ENCODE data around the gene UMPS.

The UMPS gene

DNA sequence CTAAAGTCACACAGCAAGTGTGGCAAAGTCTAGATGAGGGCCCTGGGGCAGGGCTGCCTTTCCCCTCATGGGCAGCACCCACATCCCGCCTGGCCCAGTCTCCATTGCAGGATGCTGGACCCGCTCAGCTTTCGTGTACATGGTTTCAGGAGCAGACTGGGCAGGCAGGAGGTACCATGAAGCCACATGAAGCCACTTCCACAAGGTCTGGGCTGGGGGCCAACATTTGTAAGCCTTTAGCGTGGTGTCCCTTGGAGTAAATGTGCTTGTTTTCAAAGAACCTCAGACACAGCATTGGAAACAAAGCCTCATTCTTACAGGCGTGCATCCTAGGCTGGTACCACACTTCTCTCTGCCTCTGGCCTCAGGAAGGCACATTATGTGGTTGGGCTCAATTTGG, 34.5 kb downstream of the UMPS start:
- no peak for DNase-seq

DNA sequence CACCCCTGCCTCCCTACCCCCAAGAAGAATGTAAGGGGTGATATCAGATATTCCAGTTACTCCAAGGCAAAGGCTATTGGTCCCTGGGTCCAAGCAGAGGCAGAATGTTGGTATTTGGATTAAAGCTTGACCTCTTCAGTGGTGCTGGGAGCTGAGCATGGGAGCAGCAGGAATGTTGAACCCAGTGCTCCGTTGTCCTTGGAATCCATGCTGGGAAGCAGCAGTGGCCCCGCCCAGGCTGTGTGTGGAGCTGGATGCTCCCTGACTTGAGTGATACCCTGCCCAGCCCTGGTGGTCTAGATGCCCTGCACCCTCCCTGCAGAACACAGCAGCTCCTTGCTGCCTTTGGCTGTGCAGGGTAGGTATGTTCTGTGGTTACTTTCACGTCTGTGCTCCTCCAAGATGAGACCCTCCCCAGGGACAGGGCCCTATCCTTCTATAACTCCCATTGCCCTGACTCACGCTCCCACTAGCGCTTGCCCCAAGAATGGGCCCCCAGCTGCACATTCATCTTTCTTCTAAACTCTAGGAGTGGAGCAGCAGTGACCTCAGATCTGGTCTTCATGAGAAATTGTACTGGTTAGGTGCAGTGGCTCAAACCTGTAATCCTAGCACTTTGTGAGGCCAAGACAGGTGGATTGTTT, 35.1 kb downstream of the UMPS start:
- DNase-seq = no peak

DNA sequence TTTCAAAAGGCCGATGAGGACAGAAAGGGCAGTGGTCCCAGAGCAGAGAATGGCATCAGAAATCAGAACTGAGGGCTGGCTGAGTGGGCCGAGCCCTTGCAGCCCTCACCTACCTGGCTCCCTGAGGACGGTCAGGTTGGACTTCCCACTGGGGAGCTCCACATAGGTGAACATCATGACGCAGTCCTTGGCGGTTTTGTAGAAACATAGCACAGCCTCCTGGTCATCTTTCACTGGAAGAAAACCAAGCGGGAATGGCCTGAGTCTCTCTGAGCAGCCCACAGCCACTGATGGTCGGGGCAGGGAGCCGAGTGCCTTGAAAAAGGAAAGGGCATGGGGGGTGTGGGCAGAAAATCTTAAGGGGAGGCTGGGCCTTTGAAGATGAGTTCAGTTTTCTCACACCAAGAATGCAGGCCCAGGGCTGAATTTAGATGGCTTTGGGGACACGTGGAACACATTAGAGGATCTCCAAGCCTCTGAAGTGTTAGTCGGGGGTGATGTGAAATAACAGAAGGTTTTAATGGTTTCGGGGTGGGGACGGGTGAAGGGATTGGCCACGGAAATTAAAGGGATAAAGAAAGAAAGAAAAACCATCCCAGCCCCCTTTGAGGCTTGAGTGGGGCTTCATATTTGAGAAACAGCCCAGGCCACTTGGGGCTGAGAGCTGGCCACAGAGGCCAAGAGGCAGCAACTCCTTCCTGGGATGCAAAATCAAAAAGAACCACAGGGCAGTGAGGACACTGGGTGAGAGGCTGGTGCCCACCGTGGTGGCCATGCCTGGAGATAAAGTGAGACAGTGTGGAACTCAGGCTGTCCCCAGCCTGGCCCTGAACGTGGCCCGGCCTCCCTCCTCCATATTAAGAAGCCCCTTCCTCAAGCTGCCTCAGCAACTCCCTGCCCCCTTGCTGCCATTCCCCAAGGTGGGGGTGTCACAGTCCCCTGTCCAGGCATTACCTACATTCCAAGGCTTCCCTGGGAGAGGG, 36.2 kb downstream of the UMPS start:
- DNase-seq = no peak

DNA sequence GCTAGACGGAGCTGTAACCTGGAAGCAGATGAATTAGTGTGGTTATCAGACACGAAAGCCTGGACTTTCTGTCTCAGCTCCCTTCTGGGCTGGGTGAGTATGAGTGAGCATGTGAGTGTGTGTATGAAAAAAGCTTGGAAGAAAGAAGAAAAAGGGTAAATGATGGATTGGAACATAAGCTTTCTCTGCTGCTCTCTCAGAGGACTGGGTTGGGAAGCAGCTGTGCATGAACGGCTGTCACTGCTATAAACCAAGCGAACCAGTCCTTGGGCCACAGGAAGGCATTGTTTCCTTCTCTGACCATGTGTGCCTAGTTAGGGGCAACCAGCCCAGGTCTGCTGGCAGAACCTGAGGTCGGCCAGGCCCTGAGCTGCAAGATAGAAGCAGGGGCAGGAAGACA, 37.0 kb downstream of the UMPS start:
- no peak for DNase-seq

DNA sequence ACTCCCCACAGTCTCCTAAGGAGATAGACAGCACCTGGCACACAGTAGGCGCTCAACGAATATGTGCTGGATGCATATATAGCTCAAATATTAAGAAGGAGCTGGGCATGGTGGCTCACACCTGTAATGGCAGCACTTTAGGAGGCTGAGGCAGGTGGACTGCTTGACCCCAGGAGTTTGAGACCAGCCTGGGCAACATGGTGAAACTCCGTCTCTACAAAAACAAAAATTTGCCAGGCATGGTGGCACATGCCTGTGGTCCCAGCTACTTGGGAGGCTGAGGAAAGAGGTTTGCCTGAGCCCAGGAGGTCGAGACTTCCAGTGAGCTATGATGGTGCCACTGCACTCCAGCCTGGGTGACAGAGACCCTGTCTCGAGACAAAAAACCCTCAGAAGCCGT, 37.4 kb downstream of the UMPS start:
- no peak for DNase-seq

DNA sequence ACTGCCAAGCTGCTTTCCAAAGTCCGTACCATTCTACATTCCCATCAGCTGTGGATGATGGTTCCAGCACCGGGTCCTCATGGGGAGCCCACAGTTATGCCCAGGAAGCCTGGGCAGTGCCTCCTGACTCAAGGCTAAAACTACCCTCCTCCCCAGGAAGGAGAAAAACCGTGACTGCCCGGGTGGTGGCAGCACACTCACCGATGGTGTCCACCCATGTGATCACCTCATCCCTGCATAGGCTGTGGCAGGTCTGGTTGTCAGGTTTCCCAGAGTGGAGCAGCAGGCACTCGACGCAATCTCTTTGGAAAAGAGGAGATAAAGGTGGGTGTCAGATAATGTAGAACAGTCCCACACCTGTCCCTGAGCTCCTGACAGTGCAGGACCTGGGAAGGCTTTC, 38.6 kb downstream of the UMPS start:
- DNase-seq = no peak

DNA sequence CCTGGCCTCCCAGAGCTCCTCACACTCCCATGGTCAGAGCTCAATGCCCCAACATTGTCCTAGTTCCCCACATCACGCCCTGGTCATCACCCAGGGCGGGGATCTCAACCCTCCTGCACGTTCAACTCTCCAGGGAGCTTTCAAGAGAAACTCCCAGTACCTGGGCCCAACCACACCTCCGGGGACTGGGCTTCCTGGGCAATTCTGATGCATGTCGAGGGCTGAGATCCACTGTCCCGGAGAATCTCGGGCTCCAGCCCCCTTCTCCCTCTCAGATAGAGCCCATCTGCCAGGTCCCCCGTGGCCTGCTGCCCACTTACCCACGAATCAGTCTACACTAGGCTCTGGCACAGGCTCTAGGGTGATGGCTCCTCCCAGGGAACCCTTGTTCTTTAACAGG, 39.2 kb downstream of the UMPS start:
- no peak for DNase-seq

DNA sequence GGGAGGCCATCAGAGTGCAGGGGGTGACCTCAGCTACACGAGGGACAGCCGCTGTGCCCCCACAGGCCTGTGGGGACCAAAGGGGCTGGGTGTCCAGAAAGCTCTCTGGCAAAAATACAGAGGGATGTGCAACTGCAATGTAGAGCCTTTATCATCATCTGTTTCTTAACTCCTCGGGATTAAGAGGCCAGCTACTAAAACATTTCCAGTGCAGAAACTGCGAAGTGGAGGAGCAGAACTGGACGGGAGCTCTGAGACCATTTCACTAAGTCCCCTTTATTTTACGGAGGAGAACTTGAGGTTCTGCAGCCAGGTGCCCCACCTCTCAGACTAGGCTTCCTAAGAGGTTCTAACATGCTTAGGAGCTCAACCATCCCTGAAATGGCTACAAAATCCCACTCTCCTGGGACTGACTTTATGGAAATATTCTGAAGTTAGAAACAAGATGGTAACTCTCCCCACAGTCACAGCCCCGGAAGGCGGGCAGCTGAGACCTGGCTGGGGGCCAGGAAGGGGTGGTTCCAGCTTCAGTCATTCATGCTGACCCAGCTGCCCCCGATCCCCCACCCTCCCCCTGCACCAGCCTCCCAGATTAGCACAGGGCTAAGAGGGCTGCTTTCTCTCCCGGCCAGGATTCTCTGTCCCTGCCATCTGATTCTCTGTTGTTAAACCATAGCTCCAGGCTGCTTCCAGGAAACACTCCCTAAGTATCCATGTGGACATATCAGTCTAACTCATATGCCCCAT, 40.3 kb downstream of the UMPS start:
- DNase-seq = no peak

DNA sequence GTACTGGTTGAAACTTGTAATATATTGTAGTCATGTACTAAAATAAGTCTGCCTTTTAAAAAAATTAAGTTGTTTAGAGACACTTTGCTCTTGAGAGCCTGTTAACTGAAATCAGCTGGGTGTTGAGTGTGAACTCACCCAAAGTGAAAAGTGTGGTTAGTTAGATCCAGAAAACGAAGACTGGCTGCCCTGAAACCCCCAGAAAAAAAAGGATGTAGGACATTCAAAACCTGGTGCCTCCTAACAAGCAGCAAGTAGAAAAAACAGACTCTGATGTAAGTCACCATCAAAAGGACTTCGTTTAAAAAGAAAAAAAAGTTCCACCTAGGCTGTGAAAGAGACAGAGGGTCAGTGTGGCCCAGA, 40.8 kb downstream of the UMPS start:
- no peak for DNase-seq

DNA sequence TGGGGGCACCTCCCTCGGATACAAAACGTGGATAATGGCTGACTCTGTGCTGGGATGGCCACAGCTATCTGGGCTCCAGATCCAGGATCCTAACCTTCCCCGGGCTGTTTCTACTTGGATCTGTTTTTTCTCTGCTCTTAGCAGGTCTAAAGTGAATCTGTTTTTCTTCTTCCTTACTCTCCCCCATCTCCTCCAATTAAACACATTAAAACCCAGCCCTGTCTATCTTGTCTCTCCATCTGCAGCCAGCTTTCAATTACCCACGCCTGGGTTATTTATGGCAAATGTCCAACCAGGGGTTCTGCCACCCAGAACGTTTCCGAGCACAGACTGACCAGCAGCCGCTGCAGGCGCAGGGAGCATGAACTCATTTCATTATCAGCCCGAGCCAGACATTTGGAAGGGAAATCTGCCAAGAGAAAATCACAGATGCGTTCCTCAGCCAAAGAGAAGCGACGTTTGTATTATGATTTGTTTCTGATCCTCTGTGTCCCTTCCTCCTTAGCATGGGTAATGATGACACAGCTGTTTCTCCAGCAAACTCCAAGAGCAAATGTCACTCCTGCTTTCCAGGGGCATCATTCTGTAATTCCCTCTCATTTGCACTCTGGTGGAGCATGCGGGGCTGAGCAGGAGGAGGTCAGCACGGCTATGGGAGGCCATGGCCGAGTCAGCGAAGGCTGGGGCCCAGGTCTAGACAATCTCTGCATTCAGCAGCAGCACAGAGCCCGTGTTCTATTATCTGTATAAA, 42.0 kb downstream of the UMPS start:
- DNase-seq = no peak

DNA sequence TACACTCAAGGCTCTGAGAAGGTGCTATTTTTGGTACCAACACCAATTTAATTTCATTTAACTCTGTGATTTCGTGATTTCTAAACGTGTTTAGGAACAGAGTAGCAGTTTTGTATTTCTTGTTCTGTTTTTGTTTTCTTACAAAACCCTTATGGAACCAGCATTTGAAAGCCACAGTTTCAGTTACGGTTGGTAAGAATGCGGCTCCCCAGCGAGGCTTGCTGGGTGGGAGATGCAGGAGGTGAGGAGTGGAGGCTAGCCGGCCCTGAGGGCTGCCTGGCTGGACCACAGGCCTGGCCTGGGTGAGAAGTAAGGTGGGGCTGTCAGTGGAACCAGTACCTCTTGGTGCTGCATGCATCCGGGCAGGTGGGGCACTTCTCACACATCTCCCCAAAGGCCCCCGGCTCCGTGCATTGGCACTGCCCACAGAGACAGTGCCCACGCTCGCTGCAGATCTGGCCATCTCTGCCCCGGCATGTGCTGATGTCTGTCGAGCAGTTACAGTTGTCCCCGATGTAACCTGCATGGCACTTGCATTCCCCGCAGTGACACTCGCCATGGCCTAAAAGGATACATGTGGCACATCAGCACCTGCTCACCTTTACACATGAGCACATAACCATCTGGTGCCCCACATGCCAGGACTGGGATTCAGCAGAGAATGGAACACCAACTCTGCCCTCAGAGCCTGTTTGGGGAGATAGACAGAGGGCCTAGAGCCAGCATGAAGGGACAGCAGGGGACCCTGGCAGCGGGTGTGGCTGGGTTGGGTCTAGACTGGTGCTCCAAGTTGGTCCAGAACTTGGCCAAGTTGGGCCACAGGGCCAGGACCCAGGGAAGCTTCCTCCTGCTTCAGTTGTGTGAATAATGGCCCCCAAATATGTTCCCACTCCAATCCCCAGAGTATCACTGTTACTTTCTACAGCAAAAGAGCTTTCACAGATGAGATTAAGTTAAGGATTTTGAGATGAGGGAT, 43.4 kb downstream of the UMPS start:
- DNase-seq = no peak

DNA sequence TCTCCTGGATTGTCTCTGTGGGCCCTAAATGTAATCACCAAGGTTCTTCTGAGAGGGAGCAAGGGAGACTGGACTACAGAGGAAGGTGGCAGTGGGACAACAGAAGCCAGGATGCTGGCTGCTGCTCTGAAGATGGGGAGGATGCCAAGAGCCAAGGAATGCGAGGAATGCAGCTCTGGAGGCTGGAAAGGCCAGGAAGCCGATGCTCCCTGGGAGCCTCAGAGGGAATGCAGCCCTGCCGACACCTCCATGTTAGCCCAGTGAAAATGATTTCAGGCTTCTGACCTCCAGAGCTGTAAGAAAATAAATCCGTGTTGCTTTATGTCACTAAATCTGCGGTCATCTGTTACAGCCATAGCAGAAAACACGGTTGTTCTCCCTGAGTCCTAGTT, 44.1 kb downstream of the UMPS start:
- no peak for DNase-seq

DNA sequence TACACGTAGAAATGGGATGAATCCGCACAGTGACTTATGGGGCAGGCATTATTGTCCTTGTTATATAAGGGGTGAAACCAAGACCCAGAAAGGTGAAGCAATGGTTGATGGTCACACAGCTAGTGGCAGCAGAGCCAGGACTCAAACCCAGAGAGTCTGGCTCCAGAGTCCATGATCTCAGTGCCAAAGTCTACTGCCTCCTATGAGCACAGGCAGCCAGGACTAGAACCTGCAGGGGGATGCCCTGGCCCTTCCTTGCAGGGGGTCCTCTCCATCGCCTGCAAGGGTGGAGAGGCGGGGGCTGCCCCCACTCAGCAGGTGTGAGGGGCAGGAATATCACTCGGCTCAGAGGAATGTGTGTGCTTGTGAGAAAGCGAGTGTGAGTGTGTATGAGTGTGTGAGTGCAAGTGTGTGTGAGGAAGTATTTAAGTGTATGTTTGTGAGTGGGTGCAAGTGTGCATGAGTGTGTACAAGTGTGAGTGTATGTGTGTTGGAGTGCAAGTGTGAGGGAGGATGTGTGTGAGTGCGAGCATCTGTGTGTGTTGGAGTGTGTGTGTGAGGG, 44.7 kb downstream of the UMPS start:
- no peak for DNase-seq

DNA sequence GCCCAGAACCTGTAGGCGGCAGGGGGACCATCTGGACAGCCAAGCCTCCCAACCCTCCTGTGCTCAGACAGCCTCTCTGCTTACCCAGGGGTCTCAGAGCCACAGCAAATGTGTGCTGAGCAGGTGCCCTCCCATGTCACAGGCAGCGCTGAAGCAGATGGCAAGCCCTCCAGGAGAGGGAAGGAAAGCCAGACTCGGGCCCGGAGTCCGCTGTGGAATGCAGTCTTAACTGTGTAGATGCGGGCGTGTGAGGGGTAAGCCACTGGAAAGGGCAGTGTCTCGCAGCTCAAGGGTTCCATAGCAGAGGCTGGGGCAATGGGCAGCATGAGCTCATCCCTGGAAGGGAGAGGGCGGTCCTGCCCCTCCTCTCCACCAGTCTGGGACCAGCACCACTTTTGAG, 45.6 kb downstream of the UMPS start:
- no peak for DNase-seq

DNA sequence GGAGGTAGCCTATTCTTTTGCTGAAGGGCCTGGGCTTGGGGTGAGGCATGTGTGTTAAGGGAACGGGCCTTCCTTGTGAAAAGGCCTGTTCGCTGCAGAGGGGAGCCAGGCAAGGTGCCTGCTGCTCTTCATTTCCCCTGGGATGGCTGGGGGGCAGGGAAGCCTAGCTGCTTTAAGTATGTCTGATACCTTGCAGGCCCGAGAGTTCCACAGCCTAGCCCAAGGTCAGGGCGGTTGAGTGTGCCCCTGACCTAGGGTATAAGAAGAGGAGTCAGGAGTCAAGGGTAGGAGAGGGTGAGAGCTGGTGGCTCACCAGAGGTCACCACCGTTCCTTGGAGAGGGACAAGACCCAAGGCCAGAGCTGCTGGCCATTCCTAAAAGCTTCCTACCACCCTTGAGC, 46.6 kb downstream of the UMPS start:
- no peak for DNase-seq

DNA sequence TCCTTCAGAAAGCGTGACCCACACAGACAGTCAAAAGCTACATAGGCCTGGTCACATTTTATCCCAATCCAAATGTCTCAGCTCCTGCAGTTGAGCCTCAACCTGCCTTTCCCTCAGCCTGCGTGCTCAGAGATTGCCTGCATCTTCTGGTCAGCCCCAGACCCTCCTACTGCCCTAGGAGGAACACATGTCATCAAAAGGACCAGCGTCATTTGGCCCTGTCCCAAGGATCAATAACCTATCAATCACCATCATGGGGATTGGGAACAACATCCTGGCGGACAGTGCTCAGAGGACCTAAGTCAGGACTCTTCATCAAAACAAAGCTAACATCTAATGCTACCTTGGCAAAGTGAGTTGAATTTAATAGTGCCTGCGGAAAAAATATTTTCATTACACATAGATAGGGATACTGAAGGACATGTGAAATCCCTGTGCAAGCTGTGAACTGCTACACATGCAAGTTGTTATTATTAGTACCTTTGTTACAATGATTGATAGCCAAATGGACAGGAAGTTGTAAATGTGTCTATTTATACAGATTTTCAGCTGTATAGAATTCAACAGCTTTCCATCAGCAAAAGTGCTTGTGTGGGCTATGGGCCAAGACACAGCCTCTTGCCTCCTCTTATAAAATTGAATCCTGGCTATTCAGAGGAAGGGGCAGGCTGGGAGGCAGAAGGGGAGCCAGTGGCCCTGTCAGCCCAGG, 47.7 kb downstream of the UMPS start:
- DNase-seq = no peak

DNA sequence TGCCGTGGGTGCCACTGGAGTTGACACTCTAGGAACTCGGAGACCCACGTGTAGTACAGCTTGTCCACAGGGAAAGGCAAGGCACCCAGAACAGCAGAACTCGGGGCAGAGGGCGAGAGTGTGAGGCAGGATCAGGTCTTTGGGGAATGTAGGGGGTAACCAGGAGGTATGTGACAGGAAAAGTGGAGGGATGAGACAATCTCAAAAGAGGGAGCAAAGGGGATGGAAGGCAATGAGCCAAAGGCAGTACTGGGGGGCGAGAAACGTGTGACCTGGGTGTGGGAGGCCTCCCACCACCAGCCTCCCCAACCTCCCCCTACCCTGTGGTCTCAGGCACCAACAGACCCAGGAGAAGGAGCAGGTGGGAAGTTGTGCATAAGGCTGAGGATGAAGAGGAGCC, 48.9 kb downstream of the UMPS start:
- no peak for DNase-seq

DNA sequence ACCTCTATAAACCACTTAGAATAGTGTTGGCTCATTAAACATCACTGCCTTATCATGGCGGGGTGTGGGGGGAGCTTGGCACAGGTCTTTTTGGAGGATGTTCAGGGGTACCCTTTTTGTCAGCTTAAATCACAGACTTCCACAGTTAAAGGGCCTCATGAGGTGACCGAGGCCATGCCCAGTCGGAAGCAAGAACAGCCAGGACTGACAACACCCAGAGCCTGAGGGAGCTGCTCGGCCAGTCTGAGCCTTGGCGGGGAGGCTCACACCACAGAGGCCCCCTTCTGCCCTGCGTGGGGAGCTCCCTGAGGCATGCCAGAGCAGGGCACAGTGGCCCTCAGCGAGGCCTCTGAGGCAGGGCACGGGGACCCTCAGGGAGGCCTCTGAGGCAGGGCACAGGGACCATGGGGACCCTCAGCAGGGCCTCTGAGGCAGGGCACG, 49.5 kb downstream of the UMPS start:
- no peak for DNase-seq

DNA sequence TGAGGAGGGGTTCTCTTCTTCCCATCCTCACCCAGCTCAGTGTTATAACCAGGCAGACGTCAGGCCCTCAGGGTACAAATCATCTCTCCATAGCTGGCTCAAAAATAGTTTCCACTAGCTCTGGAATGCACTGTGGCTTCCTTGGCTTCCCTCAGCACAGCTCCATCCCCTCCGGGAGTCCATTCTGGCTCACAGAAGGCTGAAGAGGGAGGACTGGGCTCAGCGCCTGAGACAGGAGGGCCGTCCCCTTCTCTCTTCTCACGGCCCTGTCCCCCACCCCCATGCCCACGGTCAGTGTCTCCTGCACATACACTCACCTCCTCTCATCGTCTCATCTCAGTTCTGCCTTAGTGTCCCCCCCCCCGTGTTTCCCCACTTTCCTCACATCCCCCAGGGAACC, 50.1 kb downstream of the UMPS start:
- DNase-seq = no peak

DNA sequence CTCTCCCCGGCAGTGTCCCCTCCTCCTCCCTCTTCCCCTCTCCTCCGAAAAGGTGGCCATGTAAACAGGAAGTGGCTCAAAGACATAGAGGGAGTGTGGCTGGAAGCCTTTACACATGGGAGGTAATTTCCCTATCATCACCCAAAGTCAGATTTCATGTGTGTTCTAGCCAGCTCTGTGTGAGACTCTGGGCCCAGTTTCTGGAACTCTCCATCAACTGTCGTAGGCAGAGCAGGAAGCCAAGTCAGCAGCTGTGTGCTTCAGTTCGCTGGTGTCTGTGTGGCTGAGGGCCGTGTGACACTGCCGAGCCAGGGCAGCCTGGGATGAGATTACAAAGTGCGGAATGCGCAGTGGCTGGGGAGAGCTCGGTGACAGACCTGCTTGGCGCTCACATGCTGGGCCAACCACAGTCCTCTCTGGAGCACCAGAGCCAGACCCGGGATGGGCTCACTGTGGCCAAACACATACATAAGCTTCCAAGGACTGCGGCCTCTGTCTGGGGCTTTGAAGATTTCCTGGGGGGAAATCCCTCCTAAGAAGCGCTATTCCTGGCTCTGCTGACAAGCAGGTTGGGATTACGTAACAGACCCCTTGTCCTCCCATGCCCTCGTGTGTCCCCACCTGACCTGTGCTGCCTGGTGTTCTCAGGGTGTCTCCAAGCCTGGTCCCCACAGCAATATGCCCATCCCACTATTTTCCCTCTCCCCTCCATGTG, 50.7 kb downstream of the UMPS start:
- DNase-seq = no peak
